ENCODE results near the gene DPM2. TPM values are rescaled to one million over a fixed set of nuclear protein-coding genes. Genes with fewer than 3 reads are reported as not detected.

Gene DPM2
- total and polyA plus RNA-seq, 2 of the 4 experiments (the other 2 are of a cell fraction): 10.8 to 60.6 TPM

GRCh38 chr9:127953154-127953553 is 15.5 kb upstream of the DPM2 start:
- Histone ChIP-seq H3K27me3 (ENCODE audit: control insufficient read depth, insufficient read depth, low read length) (no peaks in the 10 kb centered on the region), H2BK20ac (ENCODE audit: low read depth, low read length) (no peak overlapping the region), H4K20me1 (ENCODE audit: insufficient read depth, low read length) (peaks cover 28% of the 10 kb centered on the region), H3K4me1 (ENCODE audit: control insufficient read depth, insufficient read depth, low read length) (peaks cover 4% of the 10 kb centered on the region), H3K4ac (ENCODE audit: low read depth, low read length) (no peak overlapping the region), H2AFZ (replicated peaks; ENCODE audit: low read length, poor library complexity) (no peak overlapping the region), H3K79me1 (ENCODE audit: low read depth in 1 of 2, low read length in 2 of 2) (peaks cover 3 to 56% of the 10 kb centered on the region in 2 experiments), H3K9ac (ENCODE audit: low read depth, low read length) (no peak overlapping the region), H3K18ac (ENCODE audit: low read depth, low read length) (no peak overlapping the region), H2BK15ac (ENCODE audit: low read depth, low read length) (no peak overlapping the region), H4K5ac (ENCODE audit: low read depth, low read length) (no peak overlapping the region), H2BK120ac (ENCODE audit: low read depth, low read length) (no peak overlapping the region), H2BK5ac (ENCODE audit: low read depth, low read length, poor library complexity, severe bottlenecking) (no peak overlapping the region), H4K91ac (ENCODE audit: insufficient read depth, low read depth, low read length) (no peak overlapping the region), H3K4me3 (ENCODE audit: insufficient read depth, low read depth, low read length) (no peak overlapping the region), H3K27ac (ENCODE audit: insufficient read depth, low read length) (no peak overlapping the region), H2AK5ac (ENCODE audit: low read depth, low read length) (no peak overlapping the region), H3K56ac (ENCODE audit: extremely low read depth, insufficient read depth, low read length) (no peak overlapping the region), H3K4me2 (ENCODE audit: low read depth, low read length) (no peak overlapping the region), H3K36me3 (ENCODE audit: control insufficient read depth, insufficient read depth, low read length) (peaks cover 1% of the 10 kb centered on the region; the same call in 1 of the 2 replicates), H3K9me3 (ENCODE audit: control insufficient read depth, insufficient read depth, low read length) (no peaks in the 10 kb centered on the region), H2AK9ac (replicated peaks; ENCODE audit: low read depth, low read length, poor library complexity) (no peak overlapping the region), H3K9me1 (ENCODE audit: insufficient read depth, low read length) (peaks cover 15% of the 10 kb centered on the region), H3K14ac (replicated peaks; ENCODE audit: low read depth, low read length) (no peak overlapping the region), H3K23ac (ENCODE audit: low read depth, low read length) (no peak overlapping the region), H4K8ac (ENCODE audit: low read depth in 2 of 2, low read length in 2 of 2) (no peak overlapping the region)
- no CpG with 5 or more reads among the region's 1 CpG for WGBS, 2 experiments (ENCODE audit: extremely low coverage in 2 of 2, insufficient read length in 1 of 2)
- DNase-seq (no peak), ATAC-seq (ENCODE audit: low read depth) (no peak)
- TF ChIP-seq RFX5 (IDR thresholded peaks at IDR 0.05; ENCODE audit: low read depth, low read length) (no peak), RCOR1 (IDR thresholded peaks at IDR 0.05; ENCODE audit: insufficient replicate concordance, low read length) (no peak), MAFK (IDR thresholded peaks at IDR 0.05; ENCODE audit: low read depth, low read length) (no peak), CHD1 (IDR thresholded peaks at IDR 0.05; ENCODE audit: low read depth, low read length) (no peak), NFE2L2 (IDR thresholded peaks at IDR 0.05; ENCODE audit: low read depth, low read length) (no peak), ELK1 (IDR thresholded peaks at IDR 0.05; ENCODE audit: borderline replicate concordance, low read depth, low read length) (no peak)
- in situ Hi-C loops (cut with MboI; ENCODE audit: low sequenced_read_pairs) (no loop called here), intact Hi-C loops (cut with micrococcal nuclease) (no loop called here), dilution Hi-C loops (cut with HindIII; ENCODE audit: low sequenced_read_pairs, unreplicated experiment) (no loop called here)
- BruUV-seq (replicated peaks): no TSS peak
- ChIA-PET CTCF (no interaction called here), POLR2A (ENCODE audit: unreplicated experiment) (no interaction called here)

Data from IMR-90 (cell line).